SK-N-SH (cell line): ENCODE results near the gene GLIS1. TPM values are rescaled to one million over a fixed set of nuclear protein-coding genes. Genes with fewer than 3 reads are reported as not detected.

Experiments
- CTCF ChIA-PET: fragments of 300-600, 350-600 bp; formaldehyde crosslinking; extraction: SDS; loops from one replicate; lab custom pipeline; 2021; lab: Yijun Ruan, JAX
- POLR2A ChIA-PET: fragments of 350-600 bp; sonication (Branson Sonifier 250); formaldehyde crosslinking; extraction: SDS; loops from one replicate; lab custom pipeline; 2020; ENCODE audit warnings: antibody characterized with exemption, inconsistent platforms; lab: Yijun Ruan, JAX
- DNase-seq: peaks from one replicate; pipeline ENCODE4 v3.0.0; 2012
- H2AFZ ChIP-seq: fragments of 200-600 bp; sonication (generic); 2 replicates; pipeline ENCODE4 v1.8.1; 2016; ENCODE audit warnings: antibody characterized with exemption, mild to moderate bottlenecking, low read depth
- H3F3A ChIP-seq: fragments of 200-600 bp; sonication (generic); replicated peaks from 2 replicates; pipeline ENCODE3; 2016; ENCODE audit warnings: antibody characterized with exemption, mild to moderate bottlenecking; ENCODE audit not compliant: insufficient read depth
- H3K27ac ChIP-seq, 2 experiments: fragments of 200-500 bp in 1 of 2; fragments of 200-600 bp in 1 of 2; sonication (Bioruptor generic) in 1 of 2; sonication (generic), shearing (Covaris generic) in 1 of 2; 2 replicates each; pipeline versions ENCODE4 v1.5.1 to v1.6.1; 2014 to 2016; ENCODE audit warnings: low read depth in 2 of 2, inconsistent platforms in 1 of 2, low read length in 1 of 2, mild to moderate bottlenecking in 1 of 2, mixed read lengths in 1 of 2
- H3K27me3 ChIP-seq: fragments of 200-600 bp; sonication (generic), shearing (Covaris generic); 2 replicates; pipeline ENCODE4 v1.6.1; 2016; ENCODE audit warnings: mixed run types; ENCODE audit not compliant: insufficient read depth
- H3K36me3 ChIP-seq, 2 experiments: fragments of 200-500 bp in 1 of 2; fragments of 200-600 bp in 1 of 2; sonication (Bioruptor generic) in 1 of 2; sonication (generic) in 1 of 2; replicated peaks in 1 of 2; 2 replicates each; pipeline versions ENCODE3 to v1.5.1; 2014 to 2016; ENCODE audit warnings: low read length in 1 of 2, mild to moderate bottlenecking in 1 of 2; ENCODE audit not compliant: insufficient read depth in 2 of 2, control insufficient read depth in 1 of 2
- H3K4me1 ChIP-seq, 2 experiments: fragments of 200-500 bp in 1 of 2; fragments of 200-600 bp in 1 of 2; sonication (Bioruptor generic) in 1 of 2; sonication (generic), shearing (Covaris generic) in 1 of 2; 2 replicates each; pipeline versions ENCODE4 v1.5.1 to v1.6.1; 2014 to 2016; ENCODE audit warnings: low read depth in 1 of 2, low read length in 1 of 2, mixed run types in 1 of 2; ENCODE audit not compliant: insufficient read depth in 2 of 2, control insufficient read depth in 1 of 2
- H3K4me2 ChIP-seq: fragments of 200-600 bp; sonication (generic), shearing (Covaris generic); 2 replicates; pipeline ENCODE4 v1.6.1; 2017; ENCODE audit warnings: mixed run types
- H3K4me3 ChIP-seq, 2 experiments: fragments of 200-500 bp in 1 of 2; fragments of 200-600 bp in 1 of 2; sonication (Bioruptor generic) in 1 of 2; sonication (generic), shearing (Covaris generic) in 1 of 2; 2 replicates each; pipeline versions ENCODE4 v1.5.1 to v1.8.1; 2014 to 2016; ENCODE audit warnings: low read depth in 2 of 2, inconsistent platforms in 1 of 2, low read length in 1 of 2, mild to moderate bottlenecking in 1 of 2, mixed read lengths in 1 of 2, moderate library complexity in 1 of 2
- H3K79me2 ChIP-seq: fragments of 200-600 bp; sonication (generic); 2 replicates; pipeline ENCODE4 v1.8.1; 2017; ENCODE audit warnings: mild to moderate bottlenecking; ENCODE audit not compliant: insufficient read depth
- H3K9ac ChIP-seq: fragments of 200-600 bp; sonication (generic); 2 replicates; pipeline ENCODE4 v1.6.1; 2017; ENCODE audit warnings: mixed run types
- H3K9me2 ChIP-seq: fragments of 200-600 bp; sonication (generic); 2 replicates; pipeline ENCODE4 v1.6.1; 2017; ENCODE audit warnings: mixed run types
- H3K9me3 ChIP-seq: fragments of 200-600 bp; sonication (generic); 2 replicates; pipeline ENCODE4 v1.6.1; 2017; ENCODE audit warnings: mixed run types, mild to moderate bottlenecking, moderate library complexity
- H4K20me1 ChIP-seq: fragments of 200-600 bp; sonication (generic); 2 replicates; pipeline ENCODE4 v1.6.1; 2017; ENCODE audit warnings: mild to moderate bottlenecking, mixed run types; ENCODE audit not compliant: insufficient read depth
- CHD2 ChIP-seq: fragments of 150-350 bp; IDR thresholded peaks from 2 replicates; pipeline ENCODE4 v1.6.1; 2018; ENCODE audit warnings: low read length; ENCODE audit not compliant: partially characterized antibody
- CTCF ChIP-seq: fragments of 200-600 bp; sonication (generic); IDR thresholded peaks from 2 replicates; pipeline ENCODE4 v1.6.1; 2017; ENCODE audit warnings: antibody characterized with exemption, mild to moderate bottlenecking, moderate library complexity
- EZH2phosphoT487 ChIP-seq: fragments of 200-600 bp; sonication (generic); IDR thresholded peaks from 2 replicates; pipeline ENCODE4 v1.6.1; 2017; ENCODE audit warnings: low read depth, mixed run types, mild to moderate bottlenecking, antibody characterized with exemption, moderate library complexity, borderline replicate concordance
- FOXJ3 ChIP-seq: sonication (generic); formaldehyde crosslinking; IDR thresholded peaks from 2 replicates; pipeline ENCODE4 v1.5.1; 2020; ENCODE audit warnings: mild to moderate bottlenecking, missing genetic modification reagents
- JUND ChIP-seq: IDR thresholded peaks from 2 replicates; pipeline ENCODE4 v1.4.0; 2012
- MXI1 ChIP-seq: IDR thresholded peaks from 2 replicates; pipeline ENCODE4 v1.6.1; 2012; ENCODE audit warnings: mild to moderate bottlenecking, low read depth, low read length, improper control_type of control experiment
- NRF1 ChIP-seq: IDR thresholded peaks from 2 replicates; pipeline ENCODE4 v1.6.1; 2012; ENCODE audit warnings: low read depth, mild to moderate bottlenecking, low read length
- RAD21 ChIP-seq: IDR thresholded peaks from 2 replicates; pipeline ENCODE4 v1.6.1; 2012; ENCODE audit warnings: mild to moderate bottlenecking, low read length
- RFX5 ChIP-seq: IDR thresholded peaks from 2 replicates; pipeline ENCODE4 v1.6.1; 2012; ENCODE audit warnings: mild to moderate bottlenecking, improper control_type of control experiment, low read length
- RXRA ChIP-seq: IDR thresholded peaks from 2 replicates; pipeline ENCODE4 v1.4.0; 2012; ENCODE audit warnings: low read depth, mild to moderate bottlenecking, borderline replicate concordance
- SIN3A ChIP-seq: IDR thresholded peaks from 2 replicates; pipeline ENCODE4 v1.6.1; 2012; ENCODE audit warnings: low read depth, mild to moderate bottlenecking, low read length, moderate library complexity, borderline replicate concordance
- TCF12 ChIP-seq: IDR thresholded peaks from 2 replicates; pipeline ENCODE4 v1.4.0; 2012
- USF1 ChIP-seq: IDR thresholded peaks from 2 replicates; pipeline ENCODE4 v1.4.0; 2012; ENCODE audit warnings: low read depth, borderline replicate concordance
- USF2 ChIP-seq: fragments of 150-350 bp; IDR thresholded peaks from 2 replicates; pipeline ENCODE4 v1.6.1; 2017; ENCODE audit warnings: antibody characterized with exemption, low read length, low read depth, borderline replicate concordance
- YY1 ChIP-seq: IDR thresholded peaks from 2 replicates; pipeline ENCODE4 v1.4.0; 2012; ENCODE audit warnings: low read depth, mild to moderate bottlenecking
- WGBS: methylation state at CpG from one replicate; pipeline ENCODE4 v1.1.6; 2017; ENCODE audit warnings: low lambda C conversion rate; 5-methylcytosine and 5-hydroxymethylcytosine counted together
- polyA plus RNA-seq, 3 experiments: library from polyadenylated mRNA; depleted of rRNA; stranded (reverse); fragments of >200 nt; gene quantifications; 2 replicates each; pipeline ENCODE4 v1.2.3, GENCODE V29; 2012

Gene GLIS1
- polyA plus RNA-seq, 1 of the 3 experiments (the other 2 are of a cell fraction), result 0.13 TPM

- peaks cover 0 to 14% of the 10 kb centered on the region in 2 experiments; a peak in 2 of 4 replicates for H3K4me1 ChIP-seq
- TF ChIP-seq FOXJ3 (CRISPR knock-in tag), result no peak
- TF ChIP-seq EZH2phosphoT487, result no peak
- TF ChIP-seq CTCF, result no peak
- TF ChIP-seq CHD2, result no peak
- no peaks in the 10 kb centered on the region for H3K79me2 ChIP-seq
- H3F3A ChIP-seq, result no peaks in the 10 kb centered on the region
- H4K20me1 ChIP-seq, result no peaks in the 10 kb centered on the region
- H3K4me3 ChIP-seq, result peak overlapping the region in 1 of 2 experiments; percentile 25; a peak in 2 of 4 replicates
- H3K27ac ChIP-seq, result peak overlapping the region in 1 of 2 experiments; percentile 48; a peak in 2 of 4 replicates
- H2AFZ ChIP-seq, result peak overlapping the region; percentile 67
- 57% methylated on average over 3 of the region's 3 CpGs for WGBS
- H3K36me3 ChIP-seq, result peaks cover 10 to 29% of the 10 kb centered on the region in 2 experiments
- CTCF ChIA-PET, result interaction anchor here (1.8 to 3.0 kb wide), 3 partner anchors 12 to 316 kb away, joined by 5 to 9 read pairs (median 9); no protein-coding TSS in a partner anchor
- POLR2A ChIA-PET, result no interaction called here
- H3K4me2 ChIP-seq, result peak overlapping the region; percentile 65
- H3K9me2 ChIP-seq, result no peaks in the 10 kb centered on the region
- no peaks in the 10 kb centered on the region for H3K27me3 ChIP-seq
- no peaks in the 10 kb centered on the region for H3K9me3 ChIP-seq
- H3K9ac ChIP-seq, result no peak overlapping the region
- no peak for DNase-seq
Observed at GRCh38 chr1:53766831-53767405, 28.0 kb upstream of the GLIS1 start.

- Histone ChIP-seq H4K20me1 (no peaks in the 10 kb centered on the region), H3K36me3 (peaks cover 5 to 23% of the 10 kb centered on the region in 2 experiments), H3K9ac (no peak overlapping the region), H2AFZ (peak overlapping the region; percentile 67; the same call in 1 of the 2 replicates), H3K4me3 (0 out of 4 replicates have a peak overlapping the region, but pooled peaks of 1 of the 2 experiments have one; percentile 25), H3F3A (no peaks in the 10 kb centered on the region), H3K79me2 (no peaks in the 10 kb centered on the region), H3K9me3 (no peaks in the 10 kb centered on the region), H3K4me2 (peak overlapping the region; percentile 65), H3K4me1 (peaks cover 0 to 14% of the 10 kb centered on the region in 2 experiments; a peak in 2 of 4 replicates), H3K27ac (peak overlapping the region in 1 of 2 experiments; percentile 48; a peak in 2 of 4 replicates), H3K27me3 (no peaks in the 10 kb centered on the region), H3K9me2 (no peaks in the 10 kb centered on the region)
- 95% methylated on average over 3 of the region's 3 CpGs for WGBS
- no peak for DNase-seq
- TF ChIP-seq JUND (no peak), SIN3A (no peak), YY1 (no peak), NRF1 (no peak), USF2 (no peak), MXI1 (no peak), RAD21 (no peak), CTCF (no peak), TCF12 (no peak), RXRA (no peak), USF1 (no peak), RFX5 (no peak)
- CTCF ChIA-PET, result interaction anchor here (1.5 to 3.0 kb wide), 3 partner anchors 12 to 315 kb away, joined by 5 to 9 read pairs (median 9); no protein-coding TSS in a partner anchor
- POLR2A ChIA-PET, result no interaction called here
Observed at GRCh38 chr1:53766194-53766742, 27.3 kb upstream of the GLIS1 start.
